ENCODE results near the gene PBOV1.

Gene PBOV1

DNA sequence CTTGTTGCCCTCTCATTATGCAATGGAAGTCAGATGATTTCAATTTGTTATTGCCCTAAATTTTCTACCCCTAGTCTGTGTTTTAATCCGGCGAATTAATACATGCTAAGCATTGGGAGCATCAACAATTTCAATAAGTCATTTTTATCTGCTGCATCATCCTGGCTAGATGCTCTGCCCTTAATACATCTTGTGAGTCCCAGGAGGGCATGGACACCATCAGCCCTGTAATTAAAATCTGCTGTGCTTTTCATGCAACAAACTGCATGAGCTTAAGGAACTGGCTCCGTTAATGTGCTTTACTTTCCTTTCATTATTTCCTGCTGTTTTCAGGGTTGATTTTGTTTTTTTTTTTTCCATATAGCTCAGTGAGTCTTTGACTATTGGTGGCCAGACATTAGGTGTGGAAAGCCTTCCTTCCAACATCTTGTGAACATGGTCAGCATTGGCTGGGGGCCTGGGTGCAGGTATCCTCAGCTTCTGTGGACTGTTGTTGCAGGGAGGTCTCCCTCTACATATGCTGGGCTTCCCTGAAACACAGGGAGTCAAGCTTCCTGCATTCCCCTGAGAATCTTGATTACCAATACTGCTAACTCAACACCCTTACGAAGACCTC is 8.5 kb upstream of the PBOV1 start:
- Histone ChIP-seq H3K36me3 (no peaks in the 10 kb centered on the region), H3K27me3 (ENCODE audit: insufficient read depth, low read depth, severe bottlenecking) (no peaks in the 10 kb centered on the region), H3K4me3 (ENCODE audit: low read depth, low read length) (no peak overlapping the region), H3K9me3 (ENCODE audit: severe bottlenecking) (no peaks in the 10 kb centered on the region), H3K27ac (no peak overlapping the region)
- DNase-seq = no peak
- TF ChIP-seq, protein P1, sequence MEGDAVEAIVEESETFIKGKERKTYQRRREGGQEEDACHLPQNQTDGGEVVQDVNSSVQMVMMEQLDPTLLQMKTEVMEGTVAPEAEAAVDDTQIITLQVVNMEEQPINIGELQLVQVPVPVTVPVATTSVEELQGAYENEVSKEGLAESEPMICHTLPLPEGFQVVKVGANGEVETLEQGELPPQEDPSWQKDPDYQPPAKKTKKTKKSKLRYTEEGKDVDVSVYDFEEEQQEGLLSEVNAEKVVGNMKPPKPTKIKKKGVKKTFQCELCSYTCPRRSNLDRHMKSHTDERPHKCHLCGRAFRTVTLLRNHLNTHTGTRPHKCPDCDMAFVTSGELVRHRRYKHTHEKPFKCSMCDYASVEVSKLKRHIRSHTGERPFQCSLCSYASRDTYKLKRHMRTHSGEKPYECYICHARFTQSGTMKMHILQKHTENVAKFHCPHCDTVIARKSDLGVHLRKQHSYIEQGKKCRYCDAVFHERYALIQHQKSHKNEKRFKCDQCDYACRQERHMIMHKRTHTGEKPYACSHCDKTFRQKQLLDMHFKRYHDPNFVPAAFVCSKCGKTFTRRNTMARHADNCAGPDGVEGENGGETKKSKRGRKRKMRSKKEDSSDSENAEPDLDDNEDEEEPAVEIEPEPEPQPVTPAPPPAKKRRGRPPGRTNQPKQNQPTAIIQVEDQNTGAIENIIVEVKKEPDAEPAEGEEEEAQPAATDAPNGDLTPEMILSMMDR (IDR thresholded peaks at IDR 0.05; ENCODE audit: low read depth, low read length) = no peak

DNA sequence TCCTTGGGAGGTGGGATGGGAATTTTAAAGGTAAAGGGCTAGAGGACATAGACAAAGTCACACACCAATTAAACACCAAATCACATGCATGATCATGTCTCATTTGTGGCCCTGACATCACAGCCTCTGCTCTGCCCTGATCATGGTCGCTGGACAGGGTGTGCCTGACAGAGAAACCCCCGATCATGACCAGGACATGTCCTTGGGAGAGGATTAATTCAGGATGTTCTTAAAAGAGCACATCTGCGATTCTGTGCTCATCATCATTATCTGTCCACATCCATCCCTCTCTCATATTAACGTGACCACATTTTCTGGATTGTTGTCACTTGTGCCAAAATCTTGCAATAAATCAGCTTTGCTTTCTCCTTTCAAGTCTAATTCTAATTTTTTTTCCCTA is 7.7 kb upstream of the PBOV1 start:
- no peak overlapping the region for H3K27ac ChIP-seq

DNA sequence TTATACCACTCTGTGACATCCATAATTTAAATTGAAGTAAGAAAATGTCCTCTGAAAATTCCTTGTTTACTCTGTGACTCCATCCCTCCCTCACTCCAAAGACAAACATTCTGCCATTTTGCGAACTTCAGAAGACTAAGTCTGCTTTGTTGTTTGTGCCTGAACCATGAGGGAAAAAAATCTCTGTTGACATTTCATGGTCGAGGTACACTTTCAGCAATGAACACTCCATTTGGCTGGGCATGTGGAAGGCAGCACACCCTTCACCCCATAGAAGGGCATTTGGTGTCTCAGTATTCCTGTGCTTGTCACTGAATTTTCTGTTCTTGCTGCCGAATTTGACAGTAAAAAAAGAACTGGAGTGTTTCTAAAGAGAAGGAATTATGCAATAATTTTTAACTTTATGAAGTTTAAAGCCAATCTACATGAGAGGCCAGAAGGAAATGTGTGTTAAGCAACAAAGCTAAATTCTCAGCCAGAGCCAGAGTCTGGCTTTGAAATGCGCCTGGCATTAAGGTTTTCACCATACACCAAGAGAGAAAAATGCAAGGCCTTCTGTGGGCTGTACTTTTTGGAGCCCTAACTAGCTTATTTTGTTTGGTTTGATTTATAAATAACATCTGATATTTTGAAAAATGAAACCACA is 4.7 kb upstream of the PBOV1 start:
- Histone ChIP-seq H3K27ac (no peak overlapping the region), H3K27me3 (ENCODE audit: insufficient read depth, low read depth, severe bottlenecking) (no peaks in the 10 kb centered on the region), H3K4me3 (ENCODE audit: low read depth, low read length) (no peak overlapping the region), H3K36me3 (no peaks in the 10 kb centered on the region), H3K9me3 (ENCODE audit: severe bottlenecking) (no peaks in the 10 kb centered on the region)
- DNase-seq = no peak
- TF ChIP-seq, protein P1 (IDR thresholded peaks at IDR 0.05; ENCODE audit: low read depth, low read length) = no peak

More for the DNA sequence above, 7.7 kb upstream of the PBOV1 start:
- TF ChIP-seq, protein P1 (IDR thresholded peaks at IDR 0.05; ENCODE audit: low read depth, low read length) = no peak
- DNase-seq = no peak
- H3K27me3 ChIP-seq (ENCODE audit: insufficient read depth, low read depth, severe bottlenecking) = no peaks in the 10 kb centered on the region
- H3K4me3 ChIP-seq (ENCODE audit: low read depth, low read length) = no peak overlapping the region
- H3K9me3 ChIP-seq (ENCODE audit: severe bottlenecking) = no peaks in the 10 kb centered on the region
- H3K36me3 ChIP-seq = no peaks in the 10 kb centered on the region

DNA sequence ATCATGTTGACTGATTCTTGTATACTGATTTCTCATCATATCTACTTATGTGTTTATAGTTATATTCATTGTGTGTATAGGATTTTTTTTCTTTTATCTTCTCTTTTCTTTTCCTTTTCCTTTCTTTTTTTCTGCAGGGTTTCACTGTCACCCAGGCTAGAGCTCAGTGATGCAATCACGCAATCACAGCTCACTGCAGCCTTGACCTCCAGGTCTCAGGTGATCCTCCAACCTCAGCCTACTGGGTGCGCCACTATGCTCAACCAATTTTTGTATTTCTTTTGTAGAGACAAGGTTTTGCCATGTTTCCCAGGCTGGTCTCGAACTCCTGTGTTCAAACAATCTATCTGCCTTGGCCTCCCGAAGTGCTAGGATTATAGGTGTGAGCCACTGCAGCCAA is 1.6 kb upstream of the PBOV1 start:
- no peak overlapping the region for H3K27ac ChIP-seq
- TF ChIP-seq, protein P1 (IDR thresholded peaks at IDR 0.05; ENCODE audit: low read depth, low read length) = no peak
- H3K36me3 ChIP-seq = no peaks in the 10 kb centered on the region
- DNase-seq = no peak
- no peaks in the 10 kb centered on the region for H3K9me3 ChIP-seq (ENCODE audit: severe bottlenecking)
- H3K4me3 ChIP-seq (ENCODE audit: low read depth, low read length) = no peak overlapping the region
- no peaks in the 10 kb centered on the region for H3K27me3 ChIP-seq (ENCODE audit: insufficient read depth, low read depth, severe bottlenecking)

DNA sequence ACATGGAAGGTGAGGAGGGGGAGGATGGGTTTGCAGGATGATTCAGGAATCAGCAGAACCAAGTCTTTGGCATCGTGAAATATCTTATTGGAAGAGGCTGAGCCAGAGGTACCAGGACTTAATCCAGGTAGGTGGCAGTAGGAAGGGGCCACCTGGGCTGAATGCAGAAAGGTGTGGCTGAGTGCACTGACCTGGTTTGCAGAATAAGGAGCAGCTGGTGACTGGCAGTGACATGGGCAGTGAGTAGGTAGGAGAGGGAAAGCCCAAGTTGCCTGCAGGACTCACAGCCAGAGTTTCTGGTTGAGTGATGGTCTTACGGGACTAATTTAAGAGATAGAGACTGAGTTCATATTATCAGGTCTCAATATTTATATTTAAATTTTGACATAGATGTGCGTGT is 1.1 kb upstream of the PBOV1 start:
- Histone ChIP-seq H3K36me3 (no peaks in the 10 kb centered on the region), H3K9me3 (ENCODE audit: severe bottlenecking) (no peaks in the 10 kb centered on the region), H3K27me3 (ENCODE audit: insufficient read depth, low read depth, severe bottlenecking) (no peaks in the 10 kb centered on the region), H3K4me3 (ENCODE audit: low read depth, low read length) (no peak overlapping the region), H3K27ac (no peak overlapping the region)
- TF ChIP-seq, protein P1 (IDR thresholded peaks at IDR 0.05; ENCODE audit: low read depth, low read length) = no peak
- DNase-seq = no peak

Measured in WERI-Rb-1 (cell line).